KMS-11 (cell line): ENCODE results near the gene NAIF1.

Experiments
- H2AFZ ChIP-seq: fragments of 200-600 bp; sonication (generic); 2 replicates; pipeline ENCODE4 v1.6.1; 2016; ENCODE audit warnings: antibody characterized with exemption, mixed run types, low read depth
- H3K27ac ChIP-seq: fragments of 200-600 bp; sonication (generic); 2 replicates; pipeline ENCODE4 v1.6.1; 2016; ENCODE audit warnings: mild to moderate bottlenecking, mixed run types
- H3K27me3 ChIP-seq: fragments of 200-600 bp; sonication (generic); 2 replicates; pipeline ENCODE4 v1.6.1; 2017; ENCODE audit warnings: mild to moderate bottlenecking, low read depth, mixed run types, moderate library complexity; ENCODE audit not compliant: insufficient read depth
- H3K36me3 ChIP-seq: fragments of 200-600 bp; sonication (generic); 2 replicates; pipeline ENCODE4 v1.6.1; 2017; ENCODE audit warnings: mild to moderate bottlenecking, mixed run types; ENCODE audit not compliant: insufficient read depth
- H3K4me1 ChIP-seq: fragments of 200-600 bp; sonication (generic); 2 replicates; pipeline ENCODE4 v1.6.1; 2016; ENCODE audit warnings: mild to moderate bottlenecking, low read depth, mixed run types; ENCODE audit not compliant: poor library complexity, severe bottlenecking
- H3K4me2 ChIP-seq: fragments of 200-600 bp; sonication (generic); 2 replicates; pipeline ENCODE4 v1.7.0; 2016; ENCODE audit warnings: mild to moderate bottlenecking, mixed run types
- H3K4me3 ChIP-seq: fragments of 200-600 bp; sonication (generic); IDR thresholded peaks from 2 replicates; pipeline ENCODE4 v1.6.1; 2017; ENCODE audit warnings: low read depth, low read length, mixed read lengths; ENCODE audit not compliant: insufficient read depth
- H3K79me2 ChIP-seq: fragments of 200-600 bp; sonication (generic); 2 replicates; pipeline ENCODE4 v1.6.1; 2016; ENCODE audit warnings: low read depth, mixed run types; ENCODE audit not compliant: insufficient read depth
- H3K9ac ChIP-seq: fragments of 200-600 bp; sonication (generic); 2 replicates; pipeline ENCODE4 v1.6.1; 2016; ENCODE audit warnings: mild to moderate bottlenecking, mixed run types
- H4K20me1 ChIP-seq: fragments of 200-600 bp; sonication (generic); 2 replicates; pipeline ENCODE4 v1.6.1; 2016; ENCODE audit warnings: mild to moderate bottlenecking, mixed run types; ENCODE audit not compliant: insufficient read depth
- CTCF ChIP-seq: fragments of 200-600 bp; sonication (generic); conservative IDR thresholded peaks from 2 replicates; pipeline ENCODE4 v1.6.1; 2017; ENCODE audit warnings: low read depth, mild to moderate bottlenecking, antibody characterized with exemption, low read length, moderate library complexity, mixed read lengths

Gene NAIF1

GRCh38 chr9:128082151-128082550 lies 15.0 kb upstream of the NAIF1 start:
- Histone ChIP-seq H3K9ac (peak overlapping the region; percentile 31; the same call in 1 of the 2 replicates), H3K27me3 (no peaks in the 10 kb centered on the region), H3K4me2 (peak overlapping the region; percentile 84), H3K4me1 (peaks cover 78% of the 10 kb centered on the region), H3K79me2 (peaks cover 92% of the 10 kb centered on the region), H3K4me3 (no peak overlapping the region), H4K20me1 (no peaks in the 10 kb centered on the region), H3K27ac (peak overlapping the region; percentile 82), H3K36me3 (0 out of 2 replicates have a peak, but pooled peaks cover 2% of the 10 kb centered on the region), H2AFZ (no peak overlapping the region)
- no peak for TF ChIP-seq CTCF

- Histone ChIP-seq H4K20me1 (no peaks in the 10 kb centered on the region), H3K27ac (peak overlapping the region; percentile 82), H3K79me2 (peaks cover 91% of the 10 kb centered on the region), H3K9ac (peak overlapping the region; percentile 31; the same call in 1 of the 2 replicates), H3K36me3 (0 out of 2 replicates have a peak, but pooled peaks cover 2% of the 10 kb centered on the region), H3K4me2 (peak overlapping the region; percentile 84), H3K4me3 (no peak overlapping the region), H2AFZ (no peak overlapping the region), H3K27me3 (no peaks in the 10 kb centered on the region), H3K4me1 (peaks cover 86% of the 10 kb centered on the region)
- no peak for TF ChIP-seq CTCF
Measured at GRCh38 chr9:128081056-128081455, 13.9 kb upstream of the NAIF1 start.

- Histone ChIP-seq H2AFZ (no peak overlapping the region), H3K27ac (peak overlapping the region; percentile 82; the same call in 1 of the 2 replicates), H3K4me3 (no peak overlapping the region), H4K20me1 (no peaks in the 10 kb centered on the region), H3K27me3 (no peaks in the 10 kb centered on the region), H3K4me1 (peaks cover 88% of the 10 kb centered on the region), H3K36me3 (no peaks in the 10 kb centered on the region), H3K4me2 (peak overlapping the region; percentile 84), H3K79me2 (peaks cover 91% of the 10 kb centered on the region), H3K9ac (no peak overlapping the region)
- TF ChIP-seq CTCF = no peak
Measured at GRCh38 chr9:128080206-128080605, 13.1 kb upstream of the NAIF1 start.

GRCh38 chr9:128078504-128079434 lies 11.6 kb upstream of the NAIF1 start:
- no peak overlapping the region for H3K9ac ChIP-seq

More at GRCh38 chr9:128078504-128079434, 11.6 kb upstream of the NAIF1 start:
- Histone ChIP-seq H3K4me3 (no peak overlapping the region), H3K79me2 (peaks cover 91% of the 10 kb centered on the region), H3K4me1 (peaks cover 94% of the 10 kb centered on the region), H3K36me3 (no peaks in the 10 kb centered on the region), H4K20me1 (no peaks in the 10 kb centered on the region), H2AFZ (no peak overlapping the region), H3K27ac (peak overlapping the region; percentile 18; the same call in 1 of the 2 replicates), H3K4me2 (no peak overlapping the region), H3K27me3 (no peaks in the 10 kb centered on the region)
- TF ChIP-seq CTCF = no peak
